ENCODE data around the gene TMEM156. TPM values are rescaled to one million over a fixed set of nuclear protein-coding genes. Genes with fewer than 3 reads are reported as not detected.

TMEM156 gene
- total and polyA plus RNA-seq, 2 of the 4 experiments (the other 2 are of a cell fraction) = 0.53 to 0.54 TPM

GRCh38 chr4:38987491-38987890, 44.7 kb downstream of the TMEM156 start:
- dilution Hi-C loops (cut with HindIII; ENCODE audit: low sequenced_read_pairs, unreplicated experiment) (no loop called here), intact Hi-C loops (cut with micrococcal nuclease) (no loop called here), in situ Hi-C loops (cut with MboI; ENCODE audit: low sequenced_read_pairs) (no loop called here)
- ChIA-PET POLR2A (ENCODE audit: unreplicated experiment) (no interaction called here), CTCF (interaction anchor here (1.0 kb wide), 1 partner anchor 64 kb away, joined by 3 read pairs; no protein-coding TSS in a partner anchor)
- Histone ChIP-seq H2BK120ac (ENCODE audit: low read depth, low read length) (peak overlapping the region; percentile 61), H2AK5ac (ENCODE audit: low read depth, low read length) (no peak overlapping the region), H3K14ac (replicated peaks; ENCODE audit: low read depth, low read length) (no peak overlapping the region; the same call in 1 of the 2 replicates), H4K8ac (ENCODE audit: low read depth in 2 of 2, low read length in 2 of 2) (peak overlapping the region in 1 of 2 experiments; percentile 26; a peak in 1 of 4 replicates), H3K36me3 (ENCODE audit: control insufficient read depth, insufficient read depth, low read length) (no peaks in the 10 kb centered on the region), H3K9ac (ENCODE audit: low read depth, low read length) (no peak overlapping the region), H3K9me3 (ENCODE audit: control insufficient read depth, insufficient read depth, low read length) (no peaks in the 10 kb centered on the region), H3K56ac (ENCODE audit: extremely low read depth, insufficient read depth, low read length) (no peak overlapping the region), H2BK5ac (ENCODE audit: low read depth, low read length, poor library complexity, severe bottlenecking) (peak overlapping the region; percentile 64), H4K91ac (ENCODE audit: insufficient read depth, low read depth, low read length) (peak overlapping the region; percentile 37; the same call in 1 of the 2 replicates), H4K20me1 (ENCODE audit: insufficient read depth, low read length) (no peaks in the 10 kb centered on the region), H3K4me1 (ENCODE audit: control insufficient read depth, insufficient read depth, low read length) (peaks cover 24% of the 10 kb centered on the region), H4K5ac (ENCODE audit: low read depth, low read length) (peak overlapping the region; percentile 42; the same call in 1 of the 2 replicates), H2AK9ac (replicated peaks; ENCODE audit: low read depth, low read length, poor library complexity) (no peak overlapping the region), H2AFZ (replicated peaks; ENCODE audit: low read length, poor library complexity) (no peak overlapping the region), H3K79me1 (ENCODE audit: low read depth in 1 of 2, low read length in 2 of 2) (peaks cover 3 to 15% of the 10 kb centered on the region in 2 experiments; a peak in 3 of 4 replicates), H3K4me3 (ENCODE audit: insufficient read depth, low read depth, low read length) (no peak overlapping the region), H3K23ac (ENCODE audit: low read depth, low read length) (no peak overlapping the region), H2BK20ac (ENCODE audit: low read depth, low read length) (peak overlapping the region; percentile 54), H3K27ac (ENCODE audit: insufficient read depth, low read length) (no peak overlapping the region), H3K4me2 (ENCODE audit: low read depth, low read length) (no peak overlapping the region), H2BK15ac (ENCODE audit: low read depth, low read length) (peak overlapping the region; percentile 23; the same call in 1 of the 3 replicates), H3K9me1 (ENCODE audit: insufficient read depth, low read length) (peaks cover 21% of the 10 kb centered on the region; the same call in 1 of the 2 replicates), H3K27me3 (ENCODE audit: control insufficient read depth, insufficient read depth, low read length) (no peaks in the 10 kb centered on the region), H3K4ac (ENCODE audit: low read depth, low read length) (no peak overlapping the region; the same call in 1 of the 2 replicates), H3K18ac (ENCODE audit: low read depth, low read length) (peak overlapping the region; percentile 72; the same call in 1 of the 2 replicates)
- no peak for ATAC-seq (ENCODE audit: low read depth)
- DNase-seq = no peak
- TF ChIP-seq BHLHE40 (IDR thresholded peaks at IDR 0.05; ENCODE audit: low read depth, low read length) (no peak), RFX5 (IDR thresholded peaks at IDR 0.05; ENCODE audit: low read depth, low read length) (no peak), CEBPB (IDR thresholded peaks at IDR 0.05; ENCODE audit: low read depth, low read length) (no peak), ELK1 (IDR thresholded peaks at IDR 0.05; ENCODE audit: borderline replicate concordance, low read depth, low read length) (no peak), USF2 (IDR thresholded peaks at IDR 0.05; ENCODE audit: low read depth, low read length) (no peak), NFE2L2 (IDR thresholded peaks at IDR 0.05; ENCODE audit: low read depth, low read length) (no peak), RCOR1 (IDR thresholded peaks at IDR 0.05; ENCODE audit: insufficient replicate concordance, low read length) (no peak), POLR2A (IDR thresholded peaks at IDR 0.05; ENCODE audit: low read depth, low read length) (no peak), MAFK (IDR thresholded peaks at IDR 0.05; ENCODE audit: low read depth, low read length) (no peak)
- BruUV-seq (replicated peaks) = no TSS peak

Measured in IMR-90 (cell line).